Measurements from ENCODE around the gene SEMA6B. TPM values are rescaled to one million over a fixed set of nuclear protein-coding genes. Genes with fewer than 3 reads are reported as not detected.

The SEMA6B gene
- total RNA-seq, 1 donor from 2014 or later: not detected

DNA sequence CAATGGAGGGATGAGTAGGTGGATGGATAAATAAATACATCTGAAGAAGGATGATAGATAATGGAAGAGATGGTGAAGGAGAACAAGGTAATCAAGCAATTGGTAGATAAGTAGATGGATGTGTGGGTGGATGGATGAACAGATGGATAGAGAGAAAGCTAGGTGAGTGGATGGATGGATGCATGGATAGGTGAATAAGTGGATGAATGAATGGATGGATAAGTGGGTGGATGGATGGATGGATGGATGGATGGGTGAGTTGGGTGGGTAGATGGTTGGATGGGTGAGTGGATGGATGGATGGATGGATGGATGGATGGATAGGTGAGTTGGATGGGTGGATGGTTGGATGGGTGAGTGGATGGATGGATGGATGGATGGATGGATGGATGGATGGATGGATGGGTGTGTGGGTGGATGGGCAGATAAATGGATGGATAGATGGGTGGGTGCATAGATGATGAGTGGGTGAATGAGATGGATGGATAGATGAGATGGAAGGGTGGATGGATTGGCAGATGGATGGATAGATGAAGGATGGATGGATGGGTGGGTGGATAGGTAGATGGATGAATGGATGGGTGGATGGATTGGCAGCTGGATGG lies 6.3 kb downstream of the SEMA6B start:
- no peak for DNase-seq (ENCODE audit: low read depth)
- H3K4me3 ChIP-seq (ENCODE audit: low read depth, low read length): no peak overlapping the region
- TF ChIP-seq, protein P1, sequence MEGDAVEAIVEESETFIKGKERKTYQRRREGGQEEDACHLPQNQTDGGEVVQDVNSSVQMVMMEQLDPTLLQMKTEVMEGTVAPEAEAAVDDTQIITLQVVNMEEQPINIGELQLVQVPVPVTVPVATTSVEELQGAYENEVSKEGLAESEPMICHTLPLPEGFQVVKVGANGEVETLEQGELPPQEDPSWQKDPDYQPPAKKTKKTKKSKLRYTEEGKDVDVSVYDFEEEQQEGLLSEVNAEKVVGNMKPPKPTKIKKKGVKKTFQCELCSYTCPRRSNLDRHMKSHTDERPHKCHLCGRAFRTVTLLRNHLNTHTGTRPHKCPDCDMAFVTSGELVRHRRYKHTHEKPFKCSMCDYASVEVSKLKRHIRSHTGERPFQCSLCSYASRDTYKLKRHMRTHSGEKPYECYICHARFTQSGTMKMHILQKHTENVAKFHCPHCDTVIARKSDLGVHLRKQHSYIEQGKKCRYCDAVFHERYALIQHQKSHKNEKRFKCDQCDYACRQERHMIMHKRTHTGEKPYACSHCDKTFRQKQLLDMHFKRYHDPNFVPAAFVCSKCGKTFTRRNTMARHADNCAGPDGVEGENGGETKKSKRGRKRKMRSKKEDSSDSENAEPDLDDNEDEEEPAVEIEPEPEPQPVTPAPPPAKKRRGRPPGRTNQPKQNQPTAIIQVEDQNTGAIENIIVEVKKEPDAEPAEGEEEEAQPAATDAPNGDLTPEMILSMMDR (conservative IDR thresholded peaks at IDR 0.05; ENCODE audit: low read depth, low read length): no peak

DNA sequence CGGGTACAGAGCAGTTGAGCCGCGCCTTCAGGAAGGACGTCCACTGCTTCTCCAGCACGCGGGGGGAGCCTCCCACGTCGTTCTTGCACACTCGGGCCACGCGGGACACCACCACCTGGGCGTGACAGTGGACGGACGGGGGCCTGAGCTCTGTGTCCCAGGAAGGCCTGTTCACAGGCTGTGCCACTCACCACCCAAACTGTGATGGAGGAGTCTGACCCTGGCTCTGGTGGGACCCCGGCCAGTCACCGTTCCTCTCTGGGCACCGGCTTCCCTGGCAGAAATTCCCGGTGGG lies 7.0 kb downstream of the SEMA6B start:
- DNase-seq (ENCODE audit: low read depth): no peak
- TF ChIP-seq, protein P1 (conservative IDR thresholded peaks at IDR 0.05; ENCODE audit: low read depth, low read length): no peak
- H3K4me3 ChIP-seq (ENCODE audit: low read depth, low read length): no peak overlapping the region

DNA sequence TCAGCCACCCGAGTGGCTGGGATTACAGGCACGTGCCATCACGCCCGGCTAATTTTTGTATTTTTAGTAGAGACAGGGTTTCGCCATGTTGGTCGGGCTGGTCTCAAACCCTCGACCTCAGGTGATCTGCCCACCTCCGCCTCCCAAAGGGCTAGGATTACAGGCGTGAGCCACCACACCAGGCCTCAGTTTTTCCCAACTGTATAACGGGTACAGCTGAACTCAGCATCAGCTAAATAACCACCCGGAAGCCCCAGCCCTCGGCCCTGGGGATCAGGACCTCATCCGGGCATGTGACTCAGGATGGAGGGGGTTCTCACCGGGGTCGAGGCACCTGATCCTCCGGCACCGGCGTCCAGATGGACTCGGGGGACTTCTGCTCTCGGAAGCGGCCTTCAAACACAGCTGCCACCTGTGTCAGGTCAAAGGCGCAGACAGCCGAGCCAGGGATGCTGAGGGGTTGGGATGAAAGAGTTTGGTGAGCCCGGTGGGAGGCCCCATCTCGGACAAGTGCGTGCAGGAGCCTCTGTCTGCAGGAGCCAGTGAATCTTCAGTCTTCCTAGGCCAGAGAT lies 8.9 kb downstream of the SEMA6B start:
- TF ChIP-seq, protein P1 (conservative IDR thresholded peaks at IDR 0.05; ENCODE audit: low read depth, low read length): no peak
- no peak for DNase-seq (ENCODE audit: low read depth)
- H3K4me3 ChIP-seq (ENCODE audit: low read depth, low read length): no peak overlapping the region

DNA sequence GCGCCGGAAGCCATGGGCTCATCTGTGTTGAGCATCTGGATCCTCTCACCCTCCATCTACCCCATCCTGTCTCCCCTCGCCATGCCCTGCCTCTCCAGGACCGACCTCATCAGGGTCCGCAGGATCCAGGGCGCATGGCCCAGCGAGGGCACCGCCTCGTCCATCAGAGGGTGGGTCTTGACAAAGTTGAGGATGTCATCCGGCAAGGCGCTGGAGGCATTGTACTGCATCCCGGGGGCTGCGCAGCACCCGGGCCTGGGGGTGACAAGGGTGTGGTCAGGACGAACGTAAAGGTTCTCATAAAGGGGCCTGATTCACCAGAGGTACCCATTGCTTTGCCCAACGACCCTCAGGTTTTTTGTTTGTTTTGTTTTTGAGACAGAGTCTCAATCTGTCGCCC lies 9.5 kb downstream of the SEMA6B start:
- TF ChIP-seq, protein P1 (conservative IDR thresholded peaks at IDR 0.05; ENCODE audit: low read depth, low read length): no peak
- H3K4me3 ChIP-seq (ENCODE audit: low read depth, low read length): no peak overlapping the region
- no peak for DNase-seq (ENCODE audit: low read depth)

DNA sequence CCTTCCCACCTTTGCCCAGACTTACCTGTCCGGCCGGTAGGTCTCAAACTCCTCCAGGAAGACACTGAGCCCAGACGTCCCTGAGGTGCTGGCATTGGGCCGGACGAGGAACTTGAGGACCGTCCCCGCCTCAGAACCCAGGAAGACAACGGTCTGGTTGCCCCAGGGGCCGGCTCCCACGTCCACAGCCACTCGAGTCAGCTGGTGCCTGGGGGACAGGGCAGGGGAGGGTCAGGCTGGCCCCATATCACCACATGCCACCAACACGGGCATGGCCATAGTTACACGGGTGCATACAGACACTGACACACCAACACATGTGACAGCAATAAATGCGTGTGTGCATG lies 11.3 kb downstream of the SEMA6B start:
- TF ChIP-seq, protein P1 (conservative IDR thresholded peaks at IDR 0.05; ENCODE audit: low read depth, low read length): no peak
- no peak for DNase-seq (ENCODE audit: low read depth)
- H3K4me3 ChIP-seq (ENCODE audit: low read depth, low read length): no peak overlapping the region

DNA sequence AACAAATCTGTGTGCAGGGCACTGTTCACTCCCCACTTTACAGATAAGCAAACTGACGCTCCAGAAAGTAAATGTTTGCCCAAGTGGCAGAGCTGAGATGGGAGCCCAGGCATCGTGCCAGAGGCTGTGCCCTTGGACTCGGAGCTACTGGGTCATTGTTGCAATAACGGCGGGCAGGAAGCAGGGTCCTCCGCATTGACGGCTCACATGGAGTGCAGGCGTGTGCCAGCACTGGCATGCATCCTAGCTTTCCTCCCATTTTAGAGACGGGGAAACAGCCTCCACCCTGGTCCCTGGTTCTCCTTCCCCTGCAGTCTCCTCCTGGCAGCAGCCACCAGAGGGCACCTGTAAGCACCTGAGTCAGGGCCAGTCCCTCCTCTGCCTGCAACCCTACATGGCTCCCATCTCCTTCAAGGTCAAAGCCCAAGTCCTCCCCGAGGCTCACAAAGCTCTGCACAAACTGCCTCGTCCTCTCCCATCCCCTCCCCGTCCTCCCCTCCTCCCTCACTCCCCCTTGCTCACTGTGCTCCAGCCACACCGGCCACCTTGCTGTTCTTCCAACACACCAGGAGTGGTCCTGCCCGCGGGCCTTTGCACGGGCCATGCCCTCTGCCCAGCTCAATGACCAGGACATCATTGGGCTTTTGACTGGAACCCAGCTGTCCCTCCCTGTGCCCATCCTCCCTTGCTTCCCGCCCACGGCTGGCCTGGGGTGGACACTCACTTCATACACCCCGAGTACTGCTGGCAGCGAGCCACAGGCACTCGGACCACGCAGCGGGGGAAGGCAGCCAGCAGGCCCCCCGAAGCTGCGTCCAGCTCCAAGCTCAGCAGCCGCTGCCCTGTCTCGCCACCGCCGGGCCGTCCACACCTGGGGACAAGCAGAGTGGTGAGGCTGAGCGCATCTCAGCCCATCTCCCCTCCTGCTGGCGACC lies 11.9 kb downstream of the SEMA6B start:
- no peak overlapping the region for H3K4me3 ChIP-seq (ENCODE audit: low read depth, low read length)
- TF ChIP-seq, protein P1 (conservative IDR thresholded peaks at IDR 0.05; ENCODE audit: low read depth, low read length): peak; percentile 62
- DNase-seq (ENCODE audit: low read depth): no peak
